ENCODE measurements around the gene GALNTL6. TPM values are rescaled to one million over a fixed set of nuclear protein-coding genes. Genes with fewer than 3 reads are reported as not detected.

The GALNTL6 gene
- polyA plus RNA-seq, 1 donor (not counting 4 experiments of a cell fraction or from before 2014, with no cell fraction given) = not detected

- H3K79me2 ChIP-seq (ENCODE audit: control insufficient read depth, insufficient read depth, low read length) = no peaks in the 10 kb centered on the region
- H3K27ac ChIP-seq (ENCODE audit: control insufficient read depth, insufficient read depth, low read length) = no peak overlapping the region
- DNase-seq (ENCODE audit: low read depth, low spot score) = no peak
- TF ChIP-seq, protein P1, sequence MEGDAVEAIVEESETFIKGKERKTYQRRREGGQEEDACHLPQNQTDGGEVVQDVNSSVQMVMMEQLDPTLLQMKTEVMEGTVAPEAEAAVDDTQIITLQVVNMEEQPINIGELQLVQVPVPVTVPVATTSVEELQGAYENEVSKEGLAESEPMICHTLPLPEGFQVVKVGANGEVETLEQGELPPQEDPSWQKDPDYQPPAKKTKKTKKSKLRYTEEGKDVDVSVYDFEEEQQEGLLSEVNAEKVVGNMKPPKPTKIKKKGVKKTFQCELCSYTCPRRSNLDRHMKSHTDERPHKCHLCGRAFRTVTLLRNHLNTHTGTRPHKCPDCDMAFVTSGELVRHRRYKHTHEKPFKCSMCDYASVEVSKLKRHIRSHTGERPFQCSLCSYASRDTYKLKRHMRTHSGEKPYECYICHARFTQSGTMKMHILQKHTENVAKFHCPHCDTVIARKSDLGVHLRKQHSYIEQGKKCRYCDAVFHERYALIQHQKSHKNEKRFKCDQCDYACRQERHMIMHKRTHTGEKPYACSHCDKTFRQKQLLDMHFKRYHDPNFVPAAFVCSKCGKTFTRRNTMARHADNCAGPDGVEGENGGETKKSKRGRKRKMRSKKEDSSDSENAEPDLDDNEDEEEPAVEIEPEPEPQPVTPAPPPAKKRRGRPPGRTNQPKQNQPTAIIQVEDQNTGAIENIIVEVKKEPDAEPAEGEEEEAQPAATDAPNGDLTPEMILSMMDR (optimal IDR thresholded peaks at IDR 0.05 in 1 of 3, IDR thresholded peaks at IDR 0.05 in 1 of 3, conservative IDR thresholded peaks at IDR 0.05 in 1 of 3; ENCODE audit: extremely low read depth in 1 of 3, insufficient read depth in 2 of 3, low read length in 3 of 3) = no peak
- no peak for TF ChIP-seq EZH2 (IDR thresholded peaks at IDR 0.05; ENCODE audit: low read length)
- H3K4me2 ChIP-seq (ENCODE audit: control insufficient read depth, extremely low read depth, insufficient read depth, low read depth, low read length) = no peak overlapping the region
- H3K4me3 ChIP-seq (ENCODE audit: control insufficient read depth in 2 of 3, extremely low read depth in 1 of 3, insufficient read depth in 2 of 3, low read depth in 1 of 3, low read length in 3 of 3) = no peak overlapping the region
- peaks cover 3% of the 10 kb centered on the region for H3K27me3 ChIP-seq (ENCODE audit: control insufficient read depth, extremely low read depth, insufficient read depth, low read length)
- FAIRE-seq = no peak
- H3K9me3 ChIP-seq (ENCODE audit: control insufficient read depth, low read depth, low read length) = no peaks in the 10 kb centered on the region
- H2AFZ ChIP-seq (ENCODE audit: control insufficient read depth, low read length) = no peak overlapping the region
- no peak overlapping the region for H3K9ac ChIP-seq (ENCODE audit: control insufficient read depth, extremely low read depth, insufficient read depth, low read length)
- no peaks in the 10 kb centered on the region for H4K20me1 ChIP-seq (ENCODE audit: control insufficient read depth, extremely low read depth, insufficient read depth, low read length)
- dilution Hi-C loops (cut with MboI; ENCODE audit: extremely low pct_ligation_motif_present, low sequenced_read_pairs) = no loop called here
- no peaks in the 10 kb centered on the region for H3K9me1 ChIP-seq (ENCODE audit: control insufficient read depth, extremely low read depth, insufficient read depth, low read length)
- no peaks in the 10 kb centered on the region for H3K36me3 ChIP-seq (ENCODE audit: control insufficient read depth in 2 of 2, extremely low read depth in 1 of 2, insufficient read depth in 2 of 2, low read length in 2 of 2)
- no peaks in the 10 kb centered on the region for H3K4me1 ChIP-seq (ENCODE audit: control insufficient read depth, extremely low read depth, insufficient read depth, low read length)
Observed at GRCh38 chr4:172945611-172946010, 1132.4 kb downstream of the GALNTL6 start.

DNA sequence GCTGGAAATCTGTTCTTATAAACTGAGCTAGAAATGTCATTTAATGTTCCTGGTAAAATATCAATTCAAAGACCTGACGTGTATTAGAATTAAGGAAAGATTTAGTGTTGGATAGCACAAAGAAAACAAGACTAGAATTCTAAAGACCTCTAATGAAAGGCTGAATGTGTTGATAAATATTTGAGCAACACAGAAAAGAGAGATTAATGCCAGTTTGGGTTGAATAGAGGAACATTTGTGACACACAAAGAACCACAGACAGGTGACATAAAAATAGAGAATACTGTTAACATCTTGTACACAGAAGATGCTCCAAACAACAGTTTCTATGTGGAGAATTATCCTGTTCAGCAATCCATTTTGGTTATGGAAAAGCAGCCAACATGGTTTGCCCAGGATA lies 1133.3 kb downstream of the GALNTL6 start:
- H3K9me1 ChIP-seq (ENCODE audit: control insufficient read depth, extremely low read depth, insufficient read depth, low read length) = no peaks in the 10 kb centered on the region
- no peak for DNase-seq (ENCODE audit: low read depth, low spot score)
- H3K36me3 ChIP-seq (ENCODE audit: control insufficient read depth in 2 of 2, extremely low read depth in 1 of 2, insufficient read depth in 2 of 2, low read length in 2 of 2) = no peaks in the 10 kb centered on the region
- no peak overlapping the region for H2AFZ ChIP-seq (ENCODE audit: control insufficient read depth, low read length)
- no peak overlapping the region for H3K4me3 ChIP-seq (ENCODE audit: control insufficient read depth in 2 of 3, extremely low read depth in 1 of 3, insufficient read depth in 2 of 3, low read depth in 1 of 3, low read length in 3 of 3)
- no peak for FAIRE-seq
- dilution Hi-C loops (cut with MboI; ENCODE audit: extremely low pct_ligation_motif_present, low sequenced_read_pairs) = no loop called here
- no peaks in the 10 kb centered on the region for H3K9me3 ChIP-seq (ENCODE audit: control insufficient read depth, low read depth, low read length)
- H3K27me3 ChIP-seq (ENCODE audit: control insufficient read depth, extremely low read depth, insufficient read depth, low read length) = peaks cover 3% of the 10 kb centered on the region
- no peak for TF ChIP-seq EZH2 (IDR thresholded peaks at IDR 0.05; ENCODE audit: low read length)
- TF ChIP-seq, protein P1 (optimal IDR thresholded peaks at IDR 0.05 in 1 of 3, IDR thresholded peaks at IDR 0.05 in 1 of 3, conservative IDR thresholded peaks at IDR 0.05 in 1 of 3; ENCODE audit: extremely low read depth in 1 of 3, insufficient read depth in 2 of 3, low read length in 3 of 3) = no peak
- H3K9ac ChIP-seq (ENCODE audit: control insufficient read depth, extremely low read depth, insufficient read depth, low read length) = no peak overlapping the region
- no peaks in the 10 kb centered on the region for H3K79me2 ChIP-seq (ENCODE audit: control insufficient read depth, insufficient read depth, low read length)
- H3K4me1 ChIP-seq (ENCODE audit: control insufficient read depth, extremely low read depth, insufficient read depth, low read length) = no peaks in the 10 kb centered on the region
- no peaks in the 10 kb centered on the region for H4K20me1 ChIP-seq (ENCODE audit: control insufficient read depth, extremely low read depth, insufficient read depth, low read length)
- no peak overlapping the region for H3K27ac ChIP-seq (ENCODE audit: control insufficient read depth, insufficient read depth, low read length)
- no peak overlapping the region for H3K4me2 ChIP-seq (ENCODE audit: control insufficient read depth, extremely low read depth, insufficient read depth, low read depth, low read length)

Data from keratinocyte (primary cell).